ENCODE results near the gene XPC. TPM values are rescaled to one million over a fixed set of nuclear protein-coding genes. Genes with fewer than 3 reads are reported as not detected.

The XPC gene
- total and polyA plus RNA-seq, 2 of the 8 experiments (the other 6 are each of a cell fraction or from before 2014, with no cell fraction given) = 8.8 to 27.3 TPM

DNA sequence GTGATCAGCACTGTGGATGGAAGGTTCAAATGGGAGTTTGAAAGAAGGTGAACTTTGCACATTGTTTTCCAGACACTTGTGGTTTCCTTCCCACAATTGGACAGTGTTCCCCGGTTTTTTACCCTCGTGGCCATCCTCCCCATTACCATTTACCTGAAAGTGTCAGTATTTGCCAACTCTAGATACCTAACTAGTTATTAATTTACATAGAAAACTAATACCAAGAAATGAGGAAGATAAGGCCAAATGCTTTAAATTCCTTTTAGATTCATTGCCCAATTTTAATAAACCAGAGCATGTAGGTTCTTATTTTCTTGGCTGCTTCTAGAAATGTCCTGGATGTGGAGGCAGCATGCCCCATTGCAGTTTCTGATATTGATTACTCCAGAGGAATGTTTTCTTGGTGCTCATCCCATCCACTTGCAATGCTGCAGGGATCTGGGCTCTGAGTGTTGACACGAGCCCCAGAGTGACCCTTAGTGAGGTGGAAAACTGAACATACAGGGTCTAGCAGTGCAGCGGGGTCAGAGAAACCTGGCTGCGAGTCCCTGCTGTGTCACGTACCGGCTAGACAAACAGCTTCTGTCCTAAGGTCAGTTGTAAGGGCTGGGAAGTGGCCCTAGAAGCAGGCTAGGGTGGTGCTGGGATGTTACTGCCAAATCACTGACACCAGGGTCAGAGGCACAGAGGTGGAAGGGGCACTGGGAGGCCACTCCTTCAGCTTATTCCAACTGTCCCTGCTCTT is 23.7 kb upstream of the XPC start:
- Histone ChIP-seq H2BK20ac (ENCODE audit: low read length) (no peak overlapping the region), H4K8ac (ENCODE audit: extremely low read depth, insufficient read depth, low read length) (no peak overlapping the region), H2BK120ac (replicated peaks; ENCODE audit: low read depth, low read length) (no peak overlapping the region), H3K23ac (ENCODE audit: insufficient read length) (no peak overlapping the region), H3K18ac (ENCODE audit: extremely low read depth, low read length) (no peak overlapping the region), H3K36me3 (ENCODE audit: control insufficient read depth in 2 of 4, insufficient read depth in 4 of 4, low read length in 3 of 4) (peaks cover 4 to 15% (median 6%) of the 10 kb centered on the region in 4 experiments; a peak in 6 of 8 replicates), H3K23me2 (ENCODE audit: low read depth, low read length) (no peaks in the 10 kb centered on the region), H2BK12ac (ENCODE audit: low read depth, low read length) (no peak overlapping the region), H2BK15ac (ENCODE audit: low read length) (no peak overlapping the region), H2AK5ac (ENCODE audit: low read depth, low read length) (no peak overlapping the region), H3K14ac (ENCODE audit: insufficient read length) (no peak overlapping the region), H3K79me2 (ENCODE audit: control insufficient read depth in 1 of 2, insufficient read depth in 2 of 2, low read length in 2 of 2) (no peaks in the 10 kb centered on the region), H3K79me1 (ENCODE audit: low read depth, low read length) (no peaks in the 10 kb centered on the region; the same call in 1 of the 2 replicates), H3K9ac (replicated peaks in 1 of 4; ENCODE audit: extremely low read depth in 1 of 4, low read depth in 3 of 4, low read length in 3 of 4) (no peak overlapping the region), H3K27me3 (replicated peaks in 1 of 4; ENCODE audit: control insufficient read depth in 3 of 4, extremely low read depth in 1 of 4, insufficient read depth in 3 of 4, low read length in 3 of 4) (no peaks in the 10 kb centered on the region), H3K56ac (replicated peaks; ENCODE audit: insufficient read length, low read depth, low read length) (no peak overlapping the region), H3K4ac (replicated peaks; ENCODE audit: insufficient read length, low read depth, low read length) (no peak overlapping the region), H3K27ac (ENCODE audit: low read depth, low read length) (no peak overlapping the region), H4K5ac (ENCODE audit: insufficient read length, low read depth, low read length) (no peak overlapping the region), H3K9me3 (ENCODE audit: insufficient read depth in 2 of 2, low read depth in 1 of 2, low read length in 1 of 2) (no peaks in the 10 kb centered on the region), H3K4me2 (ENCODE audit: insufficient read depth in 1 of 2, low read depth in 2 of 2, low read length in 2 of 2) (no peak overlapping the region), H2AFZ (ENCODE audit: low read length) (no peak overlapping the region), H3K4me1 (replicated peaks in 1 of 4; ENCODE audit: control insufficient read depth in 3 of 4, insufficient read depth in 4 of 4, low read length in 3 of 4) (no peaks in the 10 kb centered on the region; a peak in 2 of 7 replicates), H4K20me1 (replicated peaks in 1 of 2; ENCODE audit: control insufficient read depth in 1 of 2, insufficient read depth in 2 of 2, low read length in 2 of 2) (peaks cover 0 to 4% of the 10 kb centered on the region in 2 experiments), H2BK5ac (ENCODE audit: low read depth, low read length) (no peak overlapping the region), H4K91ac (replicated peaks; ENCODE audit: insufficient read length, low read length) (no peak overlapping the region), H3K4me3 (ENCODE audit: extremely low read depth in 1 of 4, insufficient read depth in 2 of 4, low read depth in 3 of 4, low read length in 4 of 4) (no peak overlapping the region)
- DNase-seq (ENCODE audit: low read depth in 1 of 2, low spot score in 2 of 2) = peak in 1 of 2 experiments; percentile 42
- FAIRE-seq = no peak
- CTCF ChIA-PET (ENCODE audit: partially characterized antibody) = interaction anchor here (0.9 to 7.6 kb wide), 16 partner anchors 9 to 346 kb away, joined by 3 to 157 read pairs (median 6); partner anchors contain the start of genes LSM3 and XPC
- POLR2A ChIA-PET (ENCODE audit: partially characterized antibody) = interaction anchor here (1.5 to 2.6 kb wide), 3 partner anchors 10 to 23 kb away, joined by 7 to 12 read pairs (median 12); partner anchors contain the start of genes LSM3 and XPC
- 87% methylated on average over 7 of the region's 7 CpGs; no CpG with 5 or more reads in 1 of the 2 experiments for WGBS, 2 experiments (ENCODE audit: extremely low coverage in 1 of 2, insufficient coverage in 1 of 2, insufficient read length in 1 of 2, insufficient replicate concordance in 2 of 2, low coverage in 1 of 2, low lambda C conversion rate in 2 of 2, missing lambda C conversion rate in 1 of 2)
- TF ChIP-seq KDM5A (IDR thresholded peaks at IDR 0.05; ENCODE audit: low read length) (no peak), CBX8 (IDR thresholded peaks at IDR 0.05; ENCODE audit: borderline replicate concordance, low read depth, low read length) (no peak), ASH2L (IDR thresholded peaks at IDR 0.05; ENCODE audit: low read length) (no peak), BRCA1 (IDR thresholded peaks at IDR 0.05; ENCODE audit: low read depth, low read length) (no peak), TCF12 (IDR thresholded peaks at IDR 0.05; ENCODE audit: low read depth, low read length) (no peak), RBBP5 (IDR thresholded peaks at IDR 0.05; ENCODE audit: borderline replicate concordance, low read depth, low read length) (no peak), BCL11A (IDR thresholded peaks at IDR 0.05; ENCODE audit: low read depth in 2 of 2, low read length in 2 of 2) (no peak), SRF (IDR thresholded peaks at IDR 0.05; ENCODE audit: low read depth, low read length) (no peak), CHD2 (IDR thresholded peaks at IDR 0.05; ENCODE audit: low read length) (no peak), FOSL1 (IDR thresholded peaks at IDR 0.05; ENCODE audit: insufficient read depth, low read depth, low read length) (no peak), CBX5 (IDR thresholded peaks at IDR 0.05; ENCODE audit: low read depth, low read length) (no peak), RFX5 (IDR thresholded peaks at IDR 0.05; ENCODE audit: borderline replicate concordance, low read depth, low read length) (no peak), SIN3A (conservative IDR thresholded peaks at IDR 0.05 in 1 of 2, IDR thresholded peaks at IDR 0.05 in 1 of 2; ENCODE audit: low read depth in 1 of 2, low read length in 2 of 2) (no peak)

Data from H1 (cell line).